GDM1 (cell line): Measurements from ENCODE around the gene SLC25A48.

ENCODE experiments used
- DNase-seq: peaks from one replicate; lab custom pipeline; 2025; lab: John Stamatoyannopoulos, UW

The SLC25A48 gene

GRCh38 chr5:135930029-135930948 is 95.8 kb downstream of the SLC25A48 start:
- no peak for DNase-seq

- no peak for DNase-seq
Measured at GRCh38 chr5:135930949-135931295, 96.5 kb downstream of the SLC25A48 start.

GRCh38 chr5:135934939-135935338 is 100.5 kb downstream of the SLC25A48 start:
- DNase-seq = no peak

GRCh38 chr5:135937245-135937911 is 102.9 kb downstream of the SLC25A48 start:
- no peak for DNase-seq
